Stimulated activated CD8-positive, alpha-beta memory T cell treated with anti-CD3 and anti-CD28 coated beads, Interleukin-7, amount 100 ng/mL, for 48 hours (primary cell): Measurements from ENCODE around the gene USP2.

Experiments
- DNase-seq, 2 donors: peaks; one replicate each; pipeline ENCODE4 v3.0.0-alpha.2; 2020; ENCODE audit warnings: low read depth in 1 of 2; ENCODE audit errors: extremely low read depth in 1 of 2

Gene USP2

GRCh38 chr11:119377112-119377901, 4.2 kb downstream of the USP2 start:
- DNase-seq: no peak

GRCh38 chr11:119376197-119376847, 5.2 kb downstream of the USP2 start:
- DNase-seq: no peak

DNA sequence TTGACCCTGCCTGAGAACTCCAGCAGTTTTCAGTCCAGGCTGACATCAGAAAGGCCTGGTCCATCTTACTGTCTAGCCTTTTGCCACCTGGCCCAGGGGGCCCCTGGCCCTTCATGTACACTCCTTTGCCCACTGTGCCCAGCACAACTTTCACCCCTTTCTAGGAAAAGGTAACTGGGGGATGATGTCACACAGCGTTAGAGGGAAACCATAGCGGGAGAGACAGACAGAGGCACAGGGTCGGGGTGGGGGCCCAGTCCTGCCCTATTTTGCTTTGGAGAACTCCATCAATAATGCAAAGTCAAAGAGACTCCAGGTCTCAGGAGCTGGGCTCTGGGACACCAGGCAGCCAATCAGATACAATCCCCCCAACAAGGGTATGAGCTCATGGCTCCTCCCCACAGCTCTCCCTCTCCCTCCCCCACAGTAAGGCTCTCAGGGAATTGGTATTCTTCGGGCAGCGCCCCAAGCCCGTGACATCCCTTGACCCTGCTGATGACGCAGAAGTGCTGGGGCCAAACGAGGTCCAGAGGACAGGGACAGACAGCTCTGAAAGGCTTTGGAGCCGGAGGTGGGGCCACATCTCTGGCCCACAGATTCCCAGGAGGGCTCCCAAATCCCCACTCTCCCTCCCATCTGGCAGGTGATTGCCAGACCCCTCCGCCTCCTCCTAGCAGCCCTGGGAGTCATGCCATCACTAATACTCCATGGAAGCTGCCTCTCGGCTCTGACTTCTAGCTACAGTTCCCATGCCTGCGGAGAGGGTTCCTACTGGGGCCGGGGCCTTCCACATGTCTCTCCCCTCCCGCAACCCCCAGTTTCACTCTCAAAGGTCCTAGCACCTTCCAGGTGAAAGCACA, 5.9 kb downstream of the USP2 start:
- DNase-seq: no peak

- no peak for DNase-seq
Observed at GRCh38 chr11:119374632-119375336, 6.7 kb downstream of the USP2 start.

GRCh38 chr11:119373921-119374631, 7.4 kb downstream of the USP2 start:
- no peak for DNase-seq

DNA sequence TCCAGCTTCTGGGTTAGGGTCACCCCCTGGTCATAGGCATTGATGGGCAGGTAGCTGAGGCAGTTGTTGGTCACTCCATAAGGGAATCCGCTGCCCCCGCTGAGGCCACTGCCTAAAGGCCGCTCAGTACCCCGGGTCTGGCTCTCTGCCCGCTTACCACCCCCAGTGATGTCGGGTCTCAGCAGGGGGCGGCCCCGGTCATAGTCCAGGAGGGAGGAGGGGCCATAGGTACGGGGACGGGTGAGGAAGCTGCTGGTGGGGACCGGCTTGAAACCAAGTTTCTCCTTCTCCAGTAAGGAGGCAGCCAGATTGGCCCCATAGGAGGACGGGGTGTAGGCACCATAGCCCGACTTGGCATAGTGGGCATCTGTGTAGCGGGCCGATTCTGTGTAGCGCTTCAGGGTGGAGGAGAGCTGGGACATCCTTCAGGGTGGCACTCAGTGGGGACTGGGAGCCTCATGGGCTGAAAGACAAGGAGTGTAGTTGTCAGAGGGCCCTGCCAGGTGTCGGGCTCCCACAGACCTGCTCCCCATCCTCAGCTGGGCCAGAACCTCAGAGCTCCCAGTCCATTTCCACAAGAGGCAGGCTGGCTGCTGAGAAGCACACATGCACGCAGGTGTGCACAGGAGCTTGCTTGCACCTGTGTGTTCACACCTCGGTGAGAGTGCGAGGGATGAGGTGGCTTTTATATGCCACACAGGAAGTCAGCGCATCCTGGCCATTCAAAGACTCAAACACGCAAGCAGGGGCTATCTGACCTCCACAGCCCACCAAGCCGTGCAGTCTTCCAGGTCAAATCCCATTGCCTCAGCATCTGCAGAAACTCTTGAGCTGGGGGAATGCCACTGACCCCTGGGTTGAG, 8.2 kb downstream of the USP2 start:
- no peak for DNase-seq

- DNase-seq: no peak
Observed at GRCh38 chr11:119372260-119373058, 9.0 kb downstream of the USP2 start.

DNA sequence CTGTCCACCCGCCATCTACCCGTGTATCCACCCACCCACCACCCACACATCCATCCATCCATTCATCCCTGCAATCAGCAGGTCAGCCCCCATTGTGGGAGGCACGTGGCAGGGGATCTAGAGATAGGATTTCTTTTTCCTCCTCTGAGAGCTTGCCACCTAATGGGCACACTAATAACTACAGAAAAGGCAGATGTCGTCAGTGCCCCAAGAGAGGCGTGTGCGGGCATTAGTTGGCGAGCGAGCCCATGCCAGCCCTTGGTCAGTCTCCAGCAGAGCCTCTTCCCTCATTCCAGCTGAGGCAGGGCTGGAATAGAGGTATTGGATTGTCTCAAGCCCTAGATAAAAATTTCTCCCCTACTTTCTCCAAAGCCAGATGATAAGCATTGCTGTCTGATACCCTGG, 9.7 kb downstream of the USP2 start:
- no peak for DNase-seq

- DNase-seq: no peak
Observed at GRCh38 chr11:119371067-119371601, 10.4 kb downstream of the USP2 start.

- DNase-seq: no peak
Observed at GRCh38 chr11:119370486-119371046, 10.9 kb downstream of the USP2 start.

- DNase-seq: no peak
Observed at GRCh38 chr11:119369132-119369925, 12.2 kb downstream of the USP2 start.

GRCh38 chr11:119368121-119369034, 13.1 kb downstream of the USP2 start:
- DNase-seq: no peak

GRCh38 chr11:119367661-119368120, 13.8 kb downstream of the USP2 start:
- no peak for DNase-seq

GRCh38 chr11:119366690-119367620, 14.5 kb downstream of the USP2 start:
- no peak for DNase-seq

DNA sequence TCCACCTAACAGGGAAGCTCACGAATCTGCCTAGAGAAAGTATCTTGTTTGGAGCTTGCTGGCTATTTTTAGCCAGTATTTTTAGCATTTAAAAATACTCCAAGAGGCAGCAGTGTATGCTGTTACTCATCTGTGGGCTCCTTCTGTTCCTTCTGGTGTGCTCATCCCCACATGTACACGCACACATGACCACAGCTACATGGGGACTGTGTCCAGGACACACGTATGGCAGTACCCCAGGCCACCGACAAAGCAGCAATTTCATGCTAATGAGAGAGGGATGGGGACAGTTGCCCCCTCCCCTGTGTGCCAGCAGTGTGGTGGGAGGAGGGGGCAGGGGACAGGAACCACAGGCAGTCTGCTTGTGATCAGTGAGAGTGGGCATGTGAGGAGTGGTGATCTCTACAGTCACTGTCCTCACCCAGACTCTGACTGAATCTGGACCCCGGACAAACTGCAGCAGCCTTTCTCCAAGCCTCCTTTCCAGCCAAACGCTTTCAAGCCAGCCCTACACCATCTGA, 16.4 kb downstream of the USP2 start:
- no peak for DNase-seq
